ENCODE data around the gene SULT1A1. TPM values are rescaled to one million over a fixed set of nuclear protein-coding genes. Genes with fewer than 3 reads are reported as not detected.

Gene SULT1A1
- total and polyA plus RNA-seq, 2 of the 8 experiments (the other 6 are each of a cell fraction or from before 2014, with no cell fraction given) = 2.1 to 4.0 TPM

- no peaks in the 10 kb centered on the region for H3K9me3 ChIP-seq (ENCODE audit: insufficient read depth in 2 of 2, low read depth in 1 of 2, low read length in 1 of 2)
- DNase-seq (ENCODE audit: low read depth in 1 of 2, low spot score in 2 of 2) = no peak
- H3K4me3 ChIP-seq (ENCODE audit: extremely low read depth in 1 of 4, insufficient read depth in 2 of 4, low read depth in 3 of 4, low read length in 4 of 4) = no peak overlapping the region
- no peak overlapping the region for H2BK15ac ChIP-seq (ENCODE audit: low read length)
- no peak overlapping the region for H3K4me2 ChIP-seq (ENCODE audit: insufficient read depth in 1 of 2, low read depth in 2 of 2, low read length in 2 of 2)
- no peak for FAIRE-seq
- no peak overlapping the region for H3K23ac ChIP-seq (ENCODE audit: insufficient read length)
- H2AFZ ChIP-seq (ENCODE audit: low read length) = no peak overlapping the region
- H4K91ac ChIP-seq (replicated peaks; ENCODE audit: insufficient read length, low read length) = no peak overlapping the region
- no peak overlapping the region for H2BK5ac ChIP-seq (ENCODE audit: low read depth, low read length)
- no peak overlapping the region for H4K5ac ChIP-seq (ENCODE audit: insufficient read length, low read depth, low read length)
- H3K36me3 ChIP-seq (ENCODE audit: control insufficient read depth in 2 of 4, insufficient read depth in 4 of 4, low read length in 3 of 4) = no peaks in the 10 kb centered on the region
- H4K20me1 ChIP-seq (replicated peaks in 1 of 2; ENCODE audit: control insufficient read depth in 1 of 2, insufficient read depth in 2 of 2, low read length in 2 of 2) = no peaks in the 10 kb centered on the region
- peak overlapping the region; percentile 68; the same call in 1 of the 2 replicates for H4K8ac ChIP-seq (ENCODE audit: extremely low read depth, insufficient read depth, low read length)
- H3K27ac ChIP-seq (ENCODE audit: low read depth, low read length) = no peak overlapping the region
- H2BK120ac ChIP-seq (replicated peaks; ENCODE audit: low read depth, low read length) = no peak overlapping the region
- no peaks in the 10 kb centered on the region for H3K23me2 ChIP-seq (ENCODE audit: low read depth, low read length)
- no peak overlapping the region for H3K4ac ChIP-seq (replicated peaks; ENCODE audit: insufficient read length, low read depth, low read length)
- no peak overlapping the region for H3K14ac ChIP-seq (ENCODE audit: insufficient read length)
- H2BK20ac ChIP-seq (ENCODE audit: low read length) = no peak overlapping the region
- H2AK5ac ChIP-seq (ENCODE audit: low read depth, low read length) = no peak overlapping the region
- H2BK12ac ChIP-seq (ENCODE audit: low read depth, low read length) = no peak overlapping the region
- POLR2A ChIA-PET (ENCODE audit: partially characterized antibody) = interaction anchor here (1.3 kb wide), 1 partner anchor 11 kb away, joined by 3 read pairs; no protein-coding TSS in a partner anchor
- H3K56ac ChIP-seq (replicated peaks; ENCODE audit: insufficient read length, low read depth, low read length) = no peak overlapping the region
- no peaks in the 10 kb centered on the region for H3K4me1 ChIP-seq (replicated peaks in 1 of 4; ENCODE audit: control insufficient read depth in 3 of 4, insufficient read depth in 4 of 4, low read length in 3 of 4)
- WGBS, 2 experiments (ENCODE audit: extremely low coverage in 1 of 2, insufficient coverage in 1 of 2, insufficient read length in 1 of 2, insufficient replicate concordance in 2 of 2, low coverage in 1 of 2, low lambda C conversion rate in 2 of 2, missing lambda C conversion rate in 1 of 2) = 95% methylated on average over 9 of the region's 11 CpGs; no CpG with 5 or more reads in 1 of the 2 experiments
- CTCF ChIA-PET (ENCODE audit: partially characterized antibody) = interaction anchor here (0.7 to 2.0 kb wide), 5 partner anchors 13 to 286 kb away, joined by 3 to 7 read pairs (median 3); no protein-coding TSS in a partner anchor
- H3K27me3 ChIP-seq (replicated peaks in 1 of 4; ENCODE audit: control insufficient read depth in 3 of 4, extremely low read depth in 1 of 4, insufficient read depth in 3 of 4, low read length in 3 of 4) = no peaks in the 10 kb centered on the region
- H3K79me2 ChIP-seq (ENCODE audit: control insufficient read depth in 1 of 2, insufficient read depth in 2 of 2, low read length in 2 of 2) = no peaks in the 10 kb centered on the region
- no peak overlapping the region for H3K18ac ChIP-seq (ENCODE audit: extremely low read depth, low read length)
- H3K9ac ChIP-seq (replicated peaks in 1 of 4; ENCODE audit: extremely low read depth in 1 of 4, low read depth in 3 of 4, low read length in 3 of 4) = no peak overlapping the region
- H3K79me1 ChIP-seq (ENCODE audit: low read depth, low read length) = no peaks in the 10 kb centered on the region
- TF ChIP-seq CREB1 (IDR thresholded peaks at IDR 0.05) (no peak), POLR2A (IDR thresholded peaks at IDR 0.05; ENCODE audit: control extremely low read depth in 1 of 2, low read depth in 2 of 2, low read length in 2 of 2) (no peak), ATF3 (IDR thresholded peaks at IDR 0.05; ENCODE audit: insufficient read depth, low read depth, low read length) (no peak), NRF1 (IDR thresholded peaks at IDR 0.05; ENCODE audit: low read depth, low read length) (no peak), NANOG (IDR thresholded peaks at IDR 0.05; ENCODE audit: insufficient read depth, low read depth, low read length, poor library complexity, severe bottlenecking) (no peak), USF2 (IDR thresholded peaks at IDR 0.05; ENCODE audit: low read length) (no peak), ATF2 (IDR thresholded peaks at IDR 0.05; ENCODE audit: low read length) (no peak), BCL11A (IDR thresholded peaks at IDR 0.05; ENCODE audit: low read depth in 2 of 2, low read length in 2 of 2) (no peak)
Observed at GRCh38 chr16:28603381-28604185, 6.3 kb downstream of the SULT1A1 start.

All from H1 (cell line).